Measurements from ENCODE around the gene FBXO10.
A peak's percentile ranks its signal among the peaks of the same experiment; 100 is the strongest.
"Not testable (repeated sequence)": the region's sequence is repeated elsewhere in the genome, so short reads cannot be mapped to it uniquely, and the experiment has no call there.

FBXO10 gene

DNA sequence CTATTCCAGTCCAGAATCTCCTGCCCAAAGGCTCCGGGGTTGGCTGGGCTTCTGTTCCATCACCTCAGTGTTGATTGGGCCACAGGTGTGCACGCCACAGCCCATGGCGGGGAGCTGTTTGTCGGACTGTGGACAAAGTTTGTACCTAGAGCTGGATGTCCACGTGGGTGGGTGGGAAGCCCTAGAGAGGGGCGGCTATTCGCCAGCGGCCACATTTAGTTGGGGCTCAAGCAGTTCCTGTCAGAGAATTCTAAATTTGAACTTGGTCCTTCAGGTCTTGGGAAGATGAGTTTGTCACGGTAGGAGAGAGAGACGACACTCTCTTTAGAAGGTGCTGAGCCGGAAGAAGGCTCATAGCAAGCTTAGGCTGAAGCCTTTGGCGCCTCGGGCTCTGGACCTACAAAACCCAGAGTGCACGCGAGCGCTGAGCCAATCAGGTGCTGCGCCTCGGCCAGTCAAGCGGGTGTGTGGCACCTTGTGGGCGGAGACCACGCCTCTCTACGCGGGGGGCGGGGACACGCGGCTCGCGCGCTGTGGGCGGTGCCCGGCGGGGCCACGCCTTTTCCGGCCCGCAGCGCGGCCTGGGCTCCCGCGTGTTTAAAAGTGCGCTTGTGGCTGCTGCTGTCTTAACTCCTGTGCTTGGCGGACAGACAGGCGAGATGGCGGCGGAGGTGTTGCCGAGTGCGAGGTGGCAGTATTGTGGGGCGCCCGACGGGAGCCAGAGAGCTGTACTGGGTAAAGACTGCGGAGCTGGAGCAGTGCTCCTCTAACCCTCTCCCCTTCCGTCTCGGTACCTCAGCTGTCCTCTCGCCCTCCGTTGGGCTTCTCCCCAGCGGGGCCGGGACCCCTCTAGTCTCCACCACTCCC is 90.6 kb downstream of the FBXO10 start, which contains the start of gene POLR1E:
POLR1E (plus strand) TSS at position 560 of the 867 bp plus-strand sequence; CDS start at position 660, 100 bp downstream.
- Mint-ChIP-seq H3K36me3 (ENCODE audit: low read depth) (peaks cover 40% of the 10 kb centered on the region), H3K27me3 (peaks cover 6% of the 10 kb centered on the region), H3K27ac (peak within 1 kb of the TSS; percentile 86), H3K9me3 (no peaks in the 10 kb centered on the region), H3K4me1 (ENCODE audit: low read depth) (peaks cover 35% of the 10 kb centered on the region), H3K4me3 (peak within 1 kb of the TSS; percentile 92)
- intact Hi-C loops (cut with micrococcal nuclease), result loop anchor here (1.0 to 5.0 kb wide), 4 partner anchors 20 to 267 kb away; partner anchors contain the start of genes GRHPR, TOMM5, TRMT10B and ZBTB5

GRCh38 chr9:37480759-37481158 is 95.4 kb downstream of the FBXO10 start:
- H3K27ac Mint-ChIP-seq, result no peak overlapping the region
- intact Hi-C loops (cut with micrococcal nuclease), result no loop called here
- peaks cover 20% of the 10 kb centered on the region for H3K27me3 Mint-ChIP-seq
- H3K4me1 Mint-ChIP-seq (ENCODE audit: low read depth), result peaks cover 14% of the 10 kb centered on the region
- peaks cover 2% of the 10 kb centered on the region for H3K36me3 Mint-ChIP-seq (ENCODE audit: low read depth)
- H3K9me3 Mint-ChIP-seq, result no peaks in the 10 kb centered on the region
- no peak overlapping the region for H3K4me3 Mint-ChIP-seq

- peaks cover 20% of the 10 kb centered on the region for H3K27me3 Mint-ChIP-seq
- intact Hi-C loops (cut with micrococcal nuclease); H3K4me1 Mint-ChIP-seq (ENCODE audit: low read depth); H3K36me3 Mint-ChIP-seq (ENCODE audit: low read depth); H3K27ac Mint-ChIP-seq; H3K4me3 Mint-ChIP-seq: not testable (repeated sequence)
- H3K9me3 Mint-ChIP-seq, result peaks cover 10% of the 10 kb centered on the region
Observed at GRCh38 chr9:37477987-37478619, 98.1 kb downstream of the FBXO10 start.

DNA sequence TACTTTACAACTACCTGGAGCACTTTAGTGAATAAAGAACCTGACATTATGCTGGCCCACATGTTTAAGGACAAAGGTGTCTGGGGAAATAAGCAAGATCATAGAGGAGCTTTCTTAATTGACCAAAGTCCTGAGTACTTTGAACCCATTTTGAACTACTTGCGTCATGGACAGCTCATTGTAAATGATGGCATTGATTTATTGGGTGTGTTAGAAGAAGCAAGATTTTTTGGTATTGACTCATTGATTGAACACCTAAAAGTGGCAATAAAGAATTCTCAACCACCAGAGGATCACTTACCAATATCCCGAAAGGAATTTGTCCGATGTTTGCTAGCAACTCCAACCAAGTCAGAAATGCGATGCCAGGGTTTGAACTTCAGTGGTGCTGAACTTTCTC is 98.7 kb downstream of the FBXO10 start:
- intact Hi-C loops (cut with micrococcal nuclease), result not testable (repeated sequence)

DNA sequence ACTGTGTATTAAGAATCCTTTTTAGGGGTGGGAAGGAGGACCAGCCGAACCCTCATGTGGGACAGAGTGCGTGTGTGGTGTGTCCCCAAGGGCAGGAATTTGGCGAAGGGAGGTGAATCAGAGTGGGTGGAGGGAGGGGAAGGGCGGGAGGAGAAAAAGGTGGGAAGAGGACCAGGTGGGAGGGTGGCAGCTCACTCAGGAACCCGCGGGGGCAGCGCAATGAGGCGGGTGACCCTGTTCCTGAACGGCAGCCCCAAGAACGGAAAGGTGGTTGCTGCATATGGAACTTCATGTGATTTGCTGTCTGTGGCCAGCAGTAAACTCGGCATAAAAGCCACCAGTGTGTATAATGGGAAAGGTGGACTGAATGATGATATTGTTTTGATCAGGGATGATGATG is 99.2 kb downstream of the FBXO10 start:
- Mint-ChIP-seq H3K27ac (no peak overlapping the region), H3K36me3 (ENCODE audit: low read depth) (no peaks in the 10 kb centered on the region), H3K9me3 (peaks cover 10% of the 10 kb centered on the region), H3K27me3 (peaks cover 20% of the 10 kb centered on the region), H3K4me1 (ENCODE audit: low read depth) (peaks cover 10% of the 10 kb centered on the region), H3K4me3 (no peak overlapping the region)
- intact Hi-C loops (cut with micrococcal nuclease), result no loop called here

More for the DNA sequence above, 98.7 kb downstream of the FBXO10 start:
- peaks cover 10% of the 10 kb centered on the region for H3K9me3 Mint-ChIP-seq
- H3K4me3 Mint-ChIP-seq; H3K36me3 Mint-ChIP-seq (ENCODE audit: low read depth); H3K27ac Mint-ChIP-seq; H3K4me1 Mint-ChIP-seq (ENCODE audit: low read depth): not testable (repeated sequence)
- H3K27me3 Mint-ChIP-seq, result peaks cover 20% of the 10 kb centered on the region

DNA sequence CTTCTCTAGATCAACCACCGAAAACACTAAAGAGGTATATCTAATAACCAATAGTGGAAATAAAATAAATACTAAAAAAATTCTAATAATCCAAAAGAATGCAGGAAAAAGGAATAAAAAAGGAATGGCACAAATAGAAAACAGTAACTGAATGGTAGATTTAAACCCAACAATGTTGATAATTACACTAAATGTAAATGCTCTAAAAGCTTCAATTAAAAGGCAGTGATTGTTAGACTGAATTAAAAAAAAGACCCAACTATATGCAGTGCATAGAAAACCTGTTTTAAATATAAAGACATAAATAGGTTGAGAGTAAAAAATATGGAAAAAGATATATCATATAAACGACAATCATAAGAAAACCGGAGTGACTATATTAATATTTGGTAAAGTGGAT is 101.7 kb downstream of the FBXO10 start:
- Mint-ChIP-seq H3K4me1 (ENCODE audit: low read depth) (peaks cover 9% of the 10 kb centered on the region), H3K36me3 (ENCODE audit: low read depth) (no peaks in the 10 kb centered on the region), H3K27ac (no peak overlapping the region), H3K27me3 (peaks cover 12% of the 10 kb centered on the region), H3K4me3 (no peak overlapping the region), H3K9me3 (peaks cover 10% of the 10 kb centered on the region)
- intact Hi-C loops (cut with micrococcal nuclease), result no loop called here

GRCh38 chr9:37473982-37474381 is 102.2 kb downstream of the FBXO10 start:
- H3K4me1 Mint-ChIP-seq (ENCODE audit: low read depth); H3K27ac Mint-ChIP-seq; H3K4me3 Mint-ChIP-seq; intact Hi-C loops (cut with micrococcal nuclease); H3K36me3 Mint-ChIP-seq (ENCODE audit: low read depth): not testable (repeated sequence)
- Mint-ChIP-seq H3K9me3 (peaks cover 10% of the 10 kb centered on the region), H3K27me3 (peaks cover 12% of the 10 kb centered on the region)

DNA sequence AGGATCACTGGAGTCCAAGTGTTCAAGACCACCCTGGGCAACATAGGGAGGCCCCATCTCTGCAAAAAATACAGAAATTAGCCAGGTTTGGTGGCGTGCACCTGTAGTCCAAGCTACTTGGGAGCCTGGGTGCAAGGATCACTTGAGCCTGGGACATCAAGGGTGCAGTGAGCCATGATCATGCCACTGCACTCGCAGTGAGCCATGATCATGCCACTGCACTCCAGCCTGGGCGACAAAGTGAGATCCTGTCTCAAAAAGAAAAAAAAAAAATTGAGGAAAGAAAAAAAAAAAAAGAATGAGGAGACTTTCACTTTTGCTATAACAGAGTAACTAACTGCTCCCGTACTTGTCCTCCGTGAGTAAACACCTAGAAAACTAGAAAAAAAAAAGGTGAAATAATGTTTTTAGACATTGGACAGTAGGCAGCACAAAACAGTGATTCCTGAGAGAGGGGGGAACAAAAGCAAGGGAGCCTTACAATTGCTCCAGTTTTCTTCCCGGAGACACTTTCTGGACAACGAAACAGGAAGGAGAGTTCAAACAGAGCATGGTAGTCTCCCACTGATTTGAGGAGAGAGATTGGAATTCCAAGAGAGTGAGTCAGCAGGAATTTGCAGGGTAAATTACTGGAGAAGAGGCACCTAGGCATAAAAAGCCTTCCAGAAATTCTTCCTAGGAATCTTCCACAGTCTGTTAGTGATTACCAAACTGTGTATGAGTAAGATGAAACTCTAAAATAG is 104.1 kb downstream of the FBXO10 start:
- H3K4me1 Mint-ChIP-seq (ENCODE audit: low read depth), result peaks cover 9% of the 10 kb centered on the region
- peak overlapping the region; percentile 72 for H3K4me3 Mint-ChIP-seq
- no peaks in the 10 kb centered on the region for H3K36me3 Mint-ChIP-seq (ENCODE audit: low read depth)
- intact Hi-C loops (cut with micrococcal nuclease), result no loop called here
- peak overlapping the region; percentile 69 for H3K27ac Mint-ChIP-seq
- H3K27me3 Mint-ChIP-seq, result peaks cover 5% of the 10 kb centered on the region
- peaks cover 10% of the 10 kb centered on the region for H3K9me3 Mint-ChIP-seq

DNA sequence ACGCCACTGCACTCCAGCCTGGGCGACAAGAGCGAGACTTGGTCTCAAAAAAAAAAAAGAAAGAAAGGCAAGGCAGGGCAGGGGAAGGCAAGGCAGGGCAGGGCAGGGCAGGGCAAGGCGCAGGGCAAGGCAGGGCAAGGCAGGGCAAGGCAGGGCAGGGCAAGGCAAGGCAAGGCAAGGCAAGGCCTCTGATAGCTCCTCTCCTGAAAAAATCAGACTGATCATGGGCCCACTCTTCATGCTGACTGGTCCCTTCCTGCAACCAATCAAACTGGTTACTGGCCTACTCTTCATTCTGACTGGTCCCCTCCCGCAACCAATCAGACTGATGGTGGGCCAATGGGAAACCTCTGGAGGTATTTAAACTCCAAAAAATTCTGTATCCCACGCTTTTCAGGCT is 107.6 kb downstream of the FBXO10 start:
- Mint-ChIP-seq H3K4me1 (ENCODE audit: low read depth) (peaks cover 31% of the 10 kb centered on the region), H3K36me3 (ENCODE audit: low read depth) (peaks cover 17% of the 10 kb centered on the region), H3K27me3 (no peaks in the 10 kb centered on the region), H3K4me3 (no peak overlapping the region), H3K27ac (no peak overlapping the region), H3K9me3 (no peaks in the 10 kb centered on the region)
- intact Hi-C loops (cut with micrococcal nuclease), result no loop called here

GRCh38 chr9:37467530-37467929 is 108.7 kb downstream of the FBXO10 start:
- Mint-ChIP-seq H3K4me1 (ENCODE audit: low read depth) (peaks cover 41% of the 10 kb centered on the region), H3K36me3 (ENCODE audit: low read depth) (peaks cover 26% of the 10 kb centered on the region)
- H3K27me3 Mint-ChIP-seq; H3K9me3 Mint-ChIP-seq; H3K4me3 Mint-ChIP-seq; H3K27ac Mint-ChIP-seq; intact Hi-C loops (cut with micrococcal nuclease): not testable (repeated sequence)

DNA sequence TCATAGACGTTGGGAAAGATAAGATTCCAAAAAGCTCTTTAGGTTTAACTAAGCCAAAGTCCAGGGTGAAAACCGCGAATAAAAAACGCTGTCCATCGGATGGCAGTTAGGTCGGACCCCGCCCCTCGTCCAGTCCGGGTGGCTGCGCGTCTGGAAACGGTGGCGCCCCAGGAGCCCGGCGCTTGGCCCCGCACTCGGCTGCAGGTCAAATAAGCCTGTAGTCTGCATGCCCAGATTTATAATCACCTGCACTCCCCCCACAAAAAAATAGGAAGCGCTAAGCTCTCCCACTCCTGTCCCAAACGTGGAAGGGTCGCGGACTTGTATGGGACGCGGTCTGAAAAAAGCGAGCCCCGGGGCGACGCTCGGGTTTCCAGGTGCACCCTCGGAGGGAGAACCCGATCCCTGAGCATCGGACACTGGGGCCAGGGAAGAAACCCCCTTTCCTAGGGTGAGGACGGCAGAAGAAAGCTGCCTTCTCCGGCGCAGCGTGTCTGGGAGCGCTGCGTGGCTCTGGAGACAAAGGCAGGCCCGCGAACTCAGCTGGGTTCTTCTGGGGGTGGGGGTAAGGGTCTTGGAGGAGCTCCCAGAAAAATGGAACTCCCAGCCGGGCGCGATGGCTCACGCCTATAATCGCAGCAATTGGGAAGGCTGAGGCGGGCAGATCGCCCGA is 110.0 kb downstream of the FBXO10 start:
- intact Hi-C loops (cut with micrococcal nuclease), result no loop called here
- H3K4me1 Mint-ChIP-seq (ENCODE audit: low read depth), result peaks cover 38% of the 10 kb centered on the region
- peaks cover 31% of the 10 kb centered on the region for H3K36me3 Mint-ChIP-seq (ENCODE audit: low read depth)
- H3K27me3 Mint-ChIP-seq, result no peaks in the 10 kb centered on the region
- no peaks in the 10 kb centered on the region for H3K9me3 Mint-ChIP-seq
- H3K4me3 Mint-ChIP-seq, result peak overlapping the region; percentile 92
- peak overlapping the region; percentile 96 for H3K27ac Mint-ChIP-seq

- no peaks in the 10 kb centered on the region for H3K27me3 Mint-ChIP-seq
- peaks cover 45% of the 10 kb centered on the region for H3K4me1 Mint-ChIP-seq (ENCODE audit: low read depth)
- H3K27ac Mint-ChIP-seq, result peak within 1 kb of the TSS; percentile 96
- H3K36me3 Mint-ChIP-seq (ENCODE audit: low read depth), result peaks cover 31% of the 10 kb centered on the region
- peak within 1 kb of the TSS; percentile 92 for H3K4me3 Mint-ChIP-seq
- H3K9me3 Mint-ChIP-seq, result no peaks in the 10 kb centered on the region
- intact Hi-C loops (cut with micrococcal nuclease), result loop anchor here (1.0 to 2.0 kb wide), 2 partner anchors 20 to 43 kb away; partner anchors contain the start of genes GRHPR and POLR1E
Observed at GRCh38 chr9:37465249-37466036, 110.7 kb downstream of the FBXO10 start, which contains the start of gene ZBTB5. TSS of gene ZBTB5 (minus strand) at chr9:37465450. CDS start at chr9:37442551, 22,899 bp downstream.

Data from dendritic cell treated with granulocyte-macrophage colony-stimulating factor and Interleukin-4, amounts not matched to agents 40 ng/mL and 50 ng/mL, for 4 days (primary cell).